ENCODE measurements around the gene CROCC. TPM values are rescaled to one million over a fixed set of nuclear protein-coding genes. Genes with fewer than 3 reads are reported as not detected.
A peak's percentile ranks its signal among the peaks of the same experiment; 100 is the strongest.

CROCC gene
- total and polyA plus RNA-seq, 4 donors, result 2.9 to 8.3 (median 5.1) TPM

- H3K27ac ChIP-seq (ENCODE audit: low read depth in 1 of 2, low read length in 2 of 2), result peak overlapping the region; percentile 97 to 100
- H3K27me3 ChIP-seq (ENCODE audit: control insufficient read depth in 4 of 4, insufficient read depth in 4 of 4, low read length in 3 of 4), result no peaks in the 10 kb centered on the region
- no peak overlapping the region for H3K9ac ChIP-seq (ENCODE audit: low read depth in 1 of 2, low read length in 2 of 2)
- DNase-seq (ENCODE audit: low spot score), result no peak
- H3K4me3 ChIP-seq (ENCODE audit: low read depth in 1 of 3, low read length in 3 of 3), result no peak overlapping the region
- 69% methylated on average over 11 of the region's 11 CpGs for WGBS
- TF ChIP-seq CTCF (IDR thresholded peaks at IDR 0.05; ENCODE audit: low read depth, low read length, missing input control), result no peak
- H3K9me3 ChIP-seq (ENCODE audit: control insufficient read depth in 4 of 4, low read length in 3 of 4), result no peaks in the 10 kb centered on the region
- H3K4me1 ChIP-seq (ENCODE audit: control insufficient read depth in 4 of 4, insufficient read depth in 4 of 4, low read length in 3 of 4), result peaks cover 2 to 36% (median 27%) of the 10 kb centered on the region in 4 donors
- no peaks in the 10 kb centered on the region for H3K36me3 ChIP-seq (ENCODE audit: control insufficient read depth in 4 of 4, insufficient read depth in 3 of 4, low read depth in 1 of 4, low read length in 3 of 4)
Measured at GRCh38 chr1:16905868-16906702, 15.6 kb upstream of the CROCC start.

- TF ChIP-seq, protein P1, sequence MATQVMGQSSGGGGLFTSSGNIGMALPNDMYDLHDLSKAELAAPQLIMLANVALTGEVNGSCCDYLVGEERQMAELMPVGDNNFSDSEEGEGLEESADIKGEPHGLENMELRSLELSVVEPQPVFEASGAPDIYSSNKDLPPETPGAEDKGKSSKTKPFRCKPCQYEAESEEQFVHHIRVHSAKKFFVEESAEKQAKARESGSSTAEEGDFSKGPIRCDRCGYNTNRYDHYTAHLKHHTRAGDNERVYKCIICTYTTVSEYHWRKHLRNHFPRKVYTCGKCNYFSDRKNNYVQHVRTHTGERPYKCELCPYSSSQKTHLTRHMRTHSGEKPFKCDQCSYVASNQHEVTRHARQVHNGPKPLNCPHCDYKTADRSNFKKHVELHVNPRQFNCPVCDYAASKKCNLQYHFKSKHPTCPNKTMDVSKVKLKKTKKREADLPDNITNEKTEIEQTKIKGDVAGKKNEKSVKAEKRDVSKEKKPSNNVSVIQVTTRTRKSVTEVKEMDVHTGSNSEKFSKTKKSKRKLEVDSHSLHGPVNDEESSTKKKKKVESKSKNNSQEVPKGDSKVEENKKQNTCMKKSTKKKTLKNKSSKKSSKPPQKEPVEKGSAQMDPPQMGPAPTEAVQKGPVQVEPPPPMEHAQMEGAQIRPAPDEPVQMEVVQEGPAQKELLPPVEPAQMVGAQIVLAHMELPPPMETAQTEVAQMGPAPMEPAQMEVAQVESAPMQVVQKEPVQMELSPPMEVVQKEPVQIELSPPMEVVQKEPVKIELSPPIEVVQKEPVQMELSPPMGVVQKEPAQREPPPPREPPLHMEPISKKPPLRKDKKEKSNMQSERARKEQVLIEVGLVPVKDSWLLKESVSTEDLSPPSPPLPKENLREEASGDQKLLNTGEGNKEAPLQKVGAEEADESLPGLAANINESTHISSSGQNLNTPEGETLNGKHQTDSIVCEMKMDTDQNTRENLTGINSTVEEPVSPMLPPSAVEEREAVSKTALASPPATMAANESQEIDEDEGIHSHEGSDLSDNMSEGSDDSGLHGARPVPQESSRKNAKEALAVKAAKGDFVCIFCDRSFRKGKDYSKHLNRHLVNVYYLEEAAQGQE (IDR thresholded peaks at IDR 0.05), result no peak
- no peak for TF ChIP-seq NR2F2 (IDR thresholded peaks at IDR 0.05)
- no peak for TF ChIP-seq TAF1 (conservative IDR thresholded peaks at IDR 0.05)
- TF ChIP-seq, protein P2, sequence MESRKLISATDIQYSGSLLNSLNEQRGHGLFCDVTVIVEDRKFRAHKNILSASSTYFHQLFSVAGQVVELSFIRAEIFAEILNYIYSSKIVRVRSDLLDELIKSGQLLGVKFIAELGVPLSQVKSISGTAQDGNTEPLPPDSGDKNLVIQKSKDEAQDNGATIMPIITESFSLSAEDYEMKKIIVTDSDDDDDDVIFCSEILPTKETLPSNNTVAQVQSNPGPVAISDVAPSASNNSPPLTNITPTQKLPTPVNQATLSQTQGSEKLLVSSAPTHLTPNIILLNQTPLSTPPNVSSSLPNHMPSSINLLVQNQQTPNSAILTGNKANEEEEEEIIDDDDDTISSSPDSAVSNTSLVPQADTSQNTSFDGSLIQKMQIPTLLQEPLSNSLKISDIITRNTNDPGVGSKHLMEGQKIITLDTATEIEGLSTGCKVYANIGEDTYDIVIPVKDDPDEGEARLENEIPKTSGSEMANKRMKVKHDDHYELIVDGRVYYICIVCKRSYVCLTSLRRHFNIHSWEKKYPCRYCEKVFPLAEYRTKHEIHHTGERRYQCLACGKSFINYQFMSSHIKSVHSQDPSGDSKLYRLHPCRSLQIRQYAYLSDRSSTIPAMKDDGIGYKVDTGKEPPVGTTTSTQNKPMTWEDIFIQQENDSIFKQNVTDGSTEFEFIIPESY (IDR thresholded peaks at IDR 0.05), result no peak
- no peak for TF ChIP-seq RXRA (IDR thresholded peaks at IDR 0.05)
- TF ChIP-seq MAX (IDR thresholded peaks at IDR 0.05), result no peak
- no peak for TF ChIP-seq SP1 (IDR thresholded peaks at IDR 0.05)
- TF ChIP-seq HNF4A (conservative IDR thresholded peaks at IDR 0.05), result no peak
- TF ChIP-seq, protein P3, sequence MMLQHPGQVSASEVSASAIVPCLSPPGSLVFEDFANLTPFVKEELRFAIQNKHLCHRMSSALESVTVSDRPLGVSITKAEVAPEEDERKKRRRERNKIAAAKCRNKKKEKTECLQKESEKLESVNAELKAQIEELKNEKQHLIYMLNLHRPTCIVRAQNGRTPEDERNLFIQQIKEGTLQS (IDR thresholded peaks at IDR 0.05), result no peak
- TF ChIP-seq FOXA1 (IDR thresholded peaks at IDR 0.05), result no peak
- no peak for TF ChIP-seq FOXA2 (IDR thresholded peaks at IDR 0.05)
- TF ChIP-seq HNF4G (IDR thresholded peaks at IDR 0.05), result no peak
- TF ChIP-seq YY1 (IDR thresholded peaks at IDR 0.05), result no peak
- TF ChIP-seq RAD21 (IDR thresholded peaks at IDR 0.05), result no peak
- TF ChIP-seq CTCF (IDR thresholded peaks at IDR 0.05; ENCODE audit: low read depth, low read length, missing input control), result no peak
- no peak for TF ChIP-seq GABPA (IDR thresholded peaks at IDR 0.05 in 1 of 2, conservative IDR thresholded peaks at IDR 0.05 in 1 of 2)
- TF ChIP-seq EGR1 (IDR thresholded peaks at IDR 0.05; ENCODE audit: low read depth in 2 of 2), result no peak
- no peak for TF ChIP-seq JUND (IDR thresholded peaks at IDR 0.05)
- 84% methylated on average over 4 of the region's 4 CpGs for WGBS
- H3K36me3 ChIP-seq (ENCODE audit: control insufficient read depth in 4 of 4, insufficient read depth in 3 of 4, low read depth in 1 of 4, low read length in 3 of 4), result no peaks in the 10 kb centered on the region
- H3K9ac ChIP-seq (ENCODE audit: low read depth in 1 of 2, low read length in 2 of 2), result no peak overlapping the region
- no peak for DNase-seq (ENCODE audit: low spot score)
- H3K4me3 ChIP-seq (ENCODE audit: low read depth in 1 of 3, low read length in 3 of 3), result no peak overlapping the region
- no peak overlapping the region for H3K27ac ChIP-seq (ENCODE audit: low read depth in 1 of 2, low read length in 2 of 2)
- no peaks in the 10 kb centered on the region for H3K9me3 ChIP-seq (ENCODE audit: control insufficient read depth in 4 of 4, low read length in 3 of 4)
- peaks cover 3 to 41% (median 27%) of the 10 kb centered on the region in 4 donors for H3K4me1 ChIP-seq (ENCODE audit: control insufficient read depth in 4 of 4, insufficient read depth in 4 of 4, low read length in 3 of 4)
- no peaks in the 10 kb centered on the region for H3K27me3 ChIP-seq (ENCODE audit: control insufficient read depth in 4 of 4, insufficient read depth in 4 of 4, low read length in 3 of 4)
Measured at GRCh38 chr1:16906873-16907272, 14.9 kb upstream of the CROCC start.
